GM19193 (cell line): ENCODE results near the gene IRGC.

ENCODE experiments used
- POLR2A ChIP-seq: IDR thresholded peaks from 4 replicates; pipeline ENCODE4 v1.6.1; 2011; ENCODE audit not compliant: insufficient read depth, insufficient read length; ENCODE audit errors: extremely low read depth

Gene IRGC

GRCh38 chr19:43683905-43684304 is 32.0 kb upstream of the IRGC start:
- no peak for TF ChIP-seq POLR2A

GRCh38 chr19:43684326-43684725 is 31.6 kb upstream of the IRGC start:
- no peak for TF ChIP-seq POLR2A

- no peak for TF ChIP-seq POLR2A
These were observed 28.2 kb upstream of the IRGC start for GRCh38 chr19:43687660-43687997.

- no peak for TF ChIP-seq POLR2A
These were observed 27.7 kb upstream of the IRGC start for GRCh38 chr19:43688059-43688701.

- TF ChIP-seq POLR2A = no peak
These were observed 25.4 kb upstream of the IRGC start for GRCh38 chr19:43690444-43690843.

GRCh38 chr19:43690890-43691289 is 25.0 kb upstream of the IRGC start:
- no peak for TF ChIP-seq POLR2A

GRCh38 chr19:43691755-43692154 is 24.1 kb upstream of the IRGC start:
- no peak for TF ChIP-seq POLR2A

GRCh38 chr19:43692385-43692784 is 23.5 kb upstream of the IRGC start:
- no peak for TF ChIP-seq POLR2A

GRCh38 chr19:43692877-43693276 is 23.0 kb upstream of the IRGC start:
- no peak for TF ChIP-seq POLR2A

- TF ChIP-seq POLR2A = no peak
These were observed 21.3 kb upstream of the IRGC start for GRCh38 chr19:43694553-43694952.

GRCh38 chr19:43695985-43696704 is 19.7 kb upstream of the IRGC start:
- no peak for TF ChIP-seq POLR2A

GRCh38 chr19:43697295-43697694 is 18.6 kb upstream of the IRGC start:
- no peak for TF ChIP-seq POLR2A

- TF ChIP-seq POLR2A = no peak
These were observed 16.1 kb upstream of the IRGC start for GRCh38 chr19:43699506-43700394.

- no peak for TF ChIP-seq POLR2A
These were observed 15.4 kb upstream of the IRGC start for GRCh38 chr19:43700395-43701000.
